ENCODE measurements around the gene CDHR3.
A peak's percentile ranks its signal among the peaks of the same experiment; 100 is the strongest.
"Not testable (repeated sequence)": the region's sequence is repeated elsewhere in the genome, so short reads cannot be mapped to it uniquely, and the experiment has no call there.

Gene CDHR3

GRCh38 chr7:106001196-106001595, 38.1 kb downstream of the CDHR3 start:
- DNase-seq (ENCODE audit: low read depth), result no peak

- DNase-seq (ENCODE audit: low read depth), result no peak
These were observed 38.8 kb downstream of the CDHR3 start for GRCh38 chr7:106001886-106002285.

GRCh38 chr7:106003525-106004064, 40.5 kb downstream of the CDHR3 start:
- no peak for DNase-seq (ENCODE audit: low read depth)

GRCh38 chr7:106006906-106007305, 43.8 kb downstream of the CDHR3 start:
- no peak for DNase-seq (ENCODE audit: low read depth)

GRCh38 chr7:106007796-106008195, 44.7 kb downstream of the CDHR3 start:
- DNase-seq (ENCODE audit: low read depth), result not testable (repeated sequence)

- DNase-seq (ENCODE audit: low read depth), result peak; percentile 99
These were observed 46.6 kb downstream of the CDHR3 start for GRCh38 chr7:106009503-106010226.

- DNase-seq (ENCODE audit: low read depth), result no peak
These were observed 47.3 kb downstream of the CDHR3 start for GRCh38 chr7:106010331-106010730.

- DNase-seq (ENCODE audit: low read depth), result peak; percentile 47
These were observed 47.8 kb downstream of the CDHR3 start for GRCh38 chr7:106010866-106011265.

GRCh38 chr7:106012184-106012583, 49.1 kb downstream of the CDHR3 start:
- no peak for DNase-seq (ENCODE audit: low read depth)

- peak; percentile 64 for DNase-seq (ENCODE audit: low read depth)
These were observed 49.9 kb downstream of the CDHR3 start for GRCh38 chr7:106012935-106013439.

GRCh38 chr7:106015381-106016218, 52.5 kb downstream of the CDHR3 start:
- DNase-seq (ENCODE audit: low read depth), result no peak

GRCh38 chr7:106016331-106016730, 53.3 kb downstream of the CDHR3 start:
- no peak for DNase-seq (ENCODE audit: low read depth)

- no peak for DNase-seq (ENCODE audit: low read depth)
These were observed 54.6 kb downstream of the CDHR3 start for GRCh38 chr7:106017657-106018056.

- no peak for DNase-seq (ENCODE audit: low read depth)
These were observed 55.8 kb downstream of the CDHR3 start for GRCh38 chr7:106018566-106019469.

GRCh38 chr7:106019470-106019820, 56.4 kb downstream of the CDHR3 start:
- no peak for DNase-seq (ENCODE audit: low read depth)

- no peak for DNase-seq (ENCODE audit: low read depth)
These were observed 58.3 kb downstream of the CDHR3 start for GRCh38 chr7:106021151-106022067.

GRCh38 chr7:106022193-106022821, 59.2 kb downstream of the CDHR3 start:
- DNase-seq (ENCODE audit: low read depth), result no peak

GRCh38 chr7:106023369-106024322, 60.6 kb downstream of the CDHR3 start:
- DNase-seq (ENCODE audit: low read depth), result no peak

- no peak for DNase-seq (ENCODE audit: low read depth)
These were observed 63.0 kb downstream of the CDHR3 start for GRCh38 chr7:106026101-106026500.
